Stimulated activated CD8-positive, alpha-beta memory T cell treated with anti-CD3 and anti-CD28 coated beads, Interleukin-15, amount 100 ng/mL, for 1 hour (primary cell): ENCODE data around the gene SLIT1.

Source experiments
- DNase-seq: peaks from one replicate; pipeline ENCODE4 v3.0.0-alpha.2; 2020; ENCODE audit warnings: low read depth

Gene SLIT1

GRCh38 chr10:97000487-97001182, 185.1 kb downstream of the SLIT1 start:
- DNase-seq = no peak

- DNase-seq = no peak
These were observed 185.8 kb downstream of the SLIT1 start for GRCh38 chr10:96999987-97000386.

GRCh38 chr10:96999337-96999736, 186.4 kb downstream of the SLIT1 start:
- no peak for DNase-seq

GRCh38 chr10:96998329-96998888, 187.3 kb downstream of the SLIT1 start:
- no peak for DNase-seq

- no peak for DNase-seq
These were observed 189.3 kb downstream of the SLIT1 start for GRCh38 chr10:96996275-96996965.

GRCh38 chr10:96995851-96996250, 189.9 kb downstream of the SLIT1 start:
- no peak for DNase-seq

GRCh38 chr10:96992721-96993120, 193.0 kb downstream of the SLIT1 start:
- DNase-seq = no peak

GRCh38 chr10:96991313-96991841, 194.4 kb downstream of the SLIT1 start:
- DNase-seq = no peak

GRCh38 chr10:96988426-96988825, 197.3 kb downstream of the SLIT1 start:
- DNase-seq = no peak

GRCh38 chr10:96987842-96988175, 197.9 kb downstream of the SLIT1 start:
- DNase-seq = no peak

- no peak for DNase-seq
These were observed 198.5 kb downstream of the SLIT1 start for GRCh38 chr10:96987141-96987841.

- DNase-seq = no peak
These were observed 199.4 kb downstream of the SLIT1 start for GRCh38 chr10:96986200-96986856.

- no peak for DNase-seq
These were observed 201.1 kb downstream of the SLIT1 start for GRCh38 chr10:96984541-96985131.

- no peak for DNase-seq
These were observed 203.4 kb downstream of the SLIT1 start for GRCh38 chr10:96982149-96982930.

- DNase-seq = no peak
These were observed 207.1 kb downstream of the SLIT1 start for GRCh38 chr10:96978621-96979154.

- DNase-seq = no peak
These were observed 210.6 kb downstream of the SLIT1 start for GRCh38 chr10:96975136-96975535.

- no peak for DNase-seq
These were observed 211.7 kb downstream of the SLIT1 start for GRCh38 chr10:96973809-96974747.

GRCh38 chr10:96972264-96972663, 213.5 kb downstream of the SLIT1 start:
- DNase-seq = no peak

- no peak for DNase-seq
These were observed 214.4 kb downstream of the SLIT1 start for GRCh38 chr10:96971324-96971723.
